Activated CD8-positive, alpha-beta memory T cell treated with anti-CD3 and anti-CD28 coated beads for 1 hour (primary cell): ENCODE results near the gene SLC35F4.
"Not testable (repeated sequence)": the region's sequence is repeated elsewhere in the genome, so short reads cannot be mapped to it uniquely, and the experiment has no call there.

Experiments used
- DNase-seq, 2 donors: peaks; one replicate each; pipeline ENCODE4 v3.0.0-alpha.2; 2020; ENCODE audit warnings: low read depth in 1 of 2; ENCODE audit errors: extremely low read depth in 1 of 2

SLC35F4 gene

GRCh38 chr14:57732463-57733285, 133.2 kb downstream of the SLC35F4 start:
- no peak for DNase-seq

GRCh38 chr14:57729208-57730187, 136.4 kb downstream of the SLC35F4 start:
- no peak for DNase-seq

- DNase-seq, result no peak
Measured at GRCh38 chr14:57725399-57726077, 140.4 kb downstream of the SLC35F4 start.

GRCh38 chr14:57722141-57722540, 143.8 kb downstream of the SLC35F4 start:
- DNase-seq, result not testable (repeated sequence)

- no peak for DNase-seq
Measured at GRCh38 chr14:57714487-57714931, 151.4 kb downstream of the SLC35F4 start.

- no peak for DNase-seq
Measured at GRCh38 chr14:57712698-57713097, 153.2 kb downstream of the SLC35F4 start.

- no peak for DNase-seq
Measured at GRCh38 chr14:57712102-57712501, 153.8 kb downstream of the SLC35F4 start.

GRCh38 chr14:57709909-57710308, 156.0 kb downstream of the SLC35F4 start:
- DNase-seq, result no peak

- DNase-seq, result not testable (repeated sequence)
Measured at GRCh38 chr14:57709086-57709485, 156.8 kb downstream of the SLC35F4 start.

GRCh38 chr14:57707219-57707618, 158.7 kb downstream of the SLC35F4 start:
- DNase-seq, result no peak

GRCh38 chr14:57704763-57705162, 161.1 kb downstream of the SLC35F4 start:
- no peak for DNase-seq

- no peak for DNase-seq
Measured at GRCh38 chr14:57699947-57700346, 165.9 kb downstream of the SLC35F4 start.

- DNase-seq, result no peak
Measured at GRCh38 chr14:57692671-57693070, 173.2 kb downstream of the SLC35F4 start.

GRCh38 chr14:57687416-57687815, 178.5 kb downstream of the SLC35F4 start:
- no peak for DNase-seq

GRCh38 chr14:57686304-57686703, 179.6 kb downstream of the SLC35F4 start:
- DNase-seq, result no peak

- no peak for DNase-seq
Measured at GRCh38 chr14:57671021-57671420, 194.9 kb downstream of the SLC35F4 start.

- DNase-seq, result no peak
Measured at GRCh38 chr14:57660208-57660607, 205.7 kb downstream of the SLC35F4 start.

- DNase-seq, result no peak
Measured at GRCh38 chr14:57659052-57659451, 206.8 kb downstream of the SLC35F4 start.

GRCh38 chr14:57657487-57657886, 208.4 kb downstream of the SLC35F4 start:
- no peak for DNase-seq

GRCh38 chr14:57656853-57657252, 209.0 kb downstream of the SLC35F4 start:
- DNase-seq, result no peak

- no peak for DNase-seq
Measured at GRCh38 chr14:57652769-57653168, 213.1 kb downstream of the SLC35F4 start.
